Endothelial cell of umbilical vein (primary cell): ENCODE measurements around the gene RDH14. TPM values are rescaled to one million over a fixed set of nuclear protein-coding genes. Genes with fewer than 3 reads are reported as not detected.

Source experiments
- BruUV-seq: library from RNA; stranded (reverse); fragments of 400-500 nt; replicated peaks from 2 replicates; lab custom pipeline; 2021; lab: Mats Ljungman, UMichigan
- CTCF ChIA-PET: fragments of 300-600, 350-600 bp; sonication (Branson Sonifier 250); formaldehyde crosslinking; loops from one replicate; lab custom pipeline; 2021; ENCODE audit warnings: antibody characterized with exemption, inconsistent platforms; lab: Charles Lee
- POLR2A ChIA-PET: fragments of 300-600, 350-600 bp; sonication (Branson Sonifier 250); formaldehyde crosslinking; loops from one replicate; lab custom pipeline; 2021; ENCODE audit warnings: antibody characterized with exemption, inconsistent platforms; lab: Charles Lee
- DNase-seq: peaks from one replicate; pipeline ENCODE4 v3.0.0-alpha.2; 2011; ENCODE audit warnings: low read depth, low spot score
- FAIRE-seq: peaks from 2 replicates; lab custom pipeline; 2011; peaks lifted over from hg19 to GRCh38; lab: Jason Lieb, UNC
- H2AFZ ChIP-seq: 2 replicates; pipeline ENCODE4 v1.6.0; 2012; ENCODE audit warnings: low read depth, low read length, control low read depth, inconsistent platforms
- H3K27ac ChIP-seq: 2 replicates; pipeline ENCODE4 v1.5.1; 2011; ENCODE audit warnings: low read depth, mild to moderate bottlenecking, control low read depth, low read length, moderate library complexity; ENCODE audit not compliant: insufficient read depth
- H3K27me3 ChIP-seq, 2 experiments: 2 replicates each; pipeline versions ENCODE4 v1.6.0 to v1.6.1; 2011; ENCODE audit warnings: low read length in 2 of 2, mixed read lengths in 1 of 2; ENCODE audit not compliant: control insufficient read depth in 2 of 2, insufficient read depth in 2 of 2
- H3K36me3 ChIP-seq, 2 experiments: 2 replicates in 1 of 2; 3 replicates in 1 of 2; pipeline ENCODE4 v1.5.1; 2011; ENCODE audit warnings: low read length in 2 of 2, mild to moderate bottlenecking in 1 of 2, moderate library complexity in 1 of 2; ENCODE audit not compliant: control insufficient read depth in 2 of 2, insufficient read depth in 2 of 2; ENCODE audit errors: extremely low read depth in 1 of 2
- H3K4me1 ChIP-seq: 3 replicates; pipeline ENCODE4 v1.5.1; 2011; ENCODE audit warnings: mild to moderate bottlenecking, low read length; ENCODE audit not compliant: control insufficient read depth, insufficient read depth; ENCODE audit errors: extremely low read depth
- H3K4me2 ChIP-seq: 2 replicates; pipeline ENCODE4 v1.6.1; 2011; ENCODE audit warnings: low read length, control low read depth, mixed read lengths; ENCODE audit not compliant: insufficient read depth
- H3K4me3 ChIP-seq, 3 experiments: fragments of 200-600 bp in 1 of 3; sonication (generic), shearing (Covaris generic) in 1 of 3; replicated peaks in 1 of 3; 2 replicates each; pipeline ENCODE4 v1.5.1; 2011 to 2016; ENCODE audit warnings: control low read depth in 3 of 3, low read length in 3 of 3, mild to moderate bottlenecking in 2 of 3, inconsistent platforms in 1 of 3, low read depth in 1 of 3, moderate library complexity in 1 of 3; ENCODE audit not compliant: insufficient read depth in 1 of 3
- H3K79me2 ChIP-seq: 2 replicates; pipeline ENCODE4 v1.6.0; 2012; ENCODE audit warnings: low read length, inconsistent platforms; ENCODE audit not compliant: control insufficient read depth, insufficient read depth
- H3K9ac ChIP-seq: replicated peaks from 2 replicates; pipeline ENCODE3; 2011; ENCODE audit warnings: low read length, control low read depth; ENCODE audit not compliant: insufficient read depth; ENCODE audit errors: extremely low read depth
- H3K9me1 ChIP-seq: replicated peaks from 3 replicates; pipeline ENCODE4 v1.6.0; 2011; ENCODE audit warnings: mild to moderate bottlenecking, low read length; ENCODE audit not compliant: control insufficient read depth, insufficient read depth; ENCODE audit errors: extremely low read depth
- H3K9me3 ChIP-seq: replicated peaks from 2 replicates; pipeline ENCODE4 v1.5.1; 2012; ENCODE audit warnings: low read length, inconsistent platforms; ENCODE audit not compliant: control insufficient read depth, insufficient read depth
- H4K20me1 ChIP-seq: replicated peaks from 2 replicates; pipeline ENCODE3; 2011; ENCODE audit warnings: mild to moderate bottlenecking, low read length; ENCODE audit not compliant: control insufficient read depth, insufficient read depth; ENCODE audit errors: extremely low read depth
- CTCF ChIP-seq, 2 donors: IDR thresholded peaks; 1 replicate in 1 of 2; 2 replicates in 1 of 2; pipeline ENCODE4 v1.5.1; 2011; ENCODE audit warnings: low read length in 2 of 2, mild to moderate bottlenecking in 2 of 2, moderate library complexity in 2 of 2, control low read depth in 1 of 2, inconsistent platforms in 1 of 2, low read depth in 1 of 2; ENCODE audit not compliant: insufficient read depth in 1 of 2; ENCODE audit errors: extremely low read depth in 1 of 2
- EZH2 ChIP-seq: IDR thresholded peaks from 2 replicates; pipeline ENCODE4 v1.6.1; 2012; ENCODE audit warnings: borderline replicate concordance, low read depth, mild to moderate bottlenecking, moderate library complexity, low read length, inconsistent platforms; ENCODE audit not compliant: severe bottlenecking
- FOS ChIP-seq: IDR thresholded peaks from 2 replicates; pipeline ENCODE4 v1.6.1; 2011; ENCODE audit warnings: mild to moderate bottlenecking, low read length, moderate library complexity, borderline replicate concordance; ENCODE audit not compliant: insufficient read depth
- GATA2 ChIP-seq: IDR thresholded peaks from 2 replicates; pipeline ENCODE4 v1.7.0; 2011; ENCODE audit warnings: low read depth, mild to moderate bottlenecking, moderate library complexity, mixed read lengths, low read length; ENCODE audit not compliant: insufficient read length, insufficient read depth
- JUN ChIP-seq: IDR thresholded peaks from 2 replicates; pipeline ENCODE4 v1.6.1; 2011; ENCODE audit warnings: borderline replicate concordance, low read depth; ENCODE audit not compliant: insufficient read length, insufficient read depth
- MAX ChIP-seq: IDR thresholded peaks from 2 replicates; pipeline ENCODE4 v1.6.1; 2011; ENCODE audit not compliant: insufficient read depth, insufficient read length
- MYC ChIP-seq: IDR thresholded peaks from one replicate; pipeline ENCODE4 v1.6.1; 2011; ENCODE audit warnings: mild to moderate bottlenecking, low read depth, low read length
- POLR2A ChIP-seq: IDR thresholded peaks from 2 replicates; pipeline ENCODE4 v1.6.1; 2012; ENCODE audit warnings: low read depth, mild to moderate bottlenecking, control low read depth, low read length
- POLR2AphosphoS5 ChIP-seq: IDR thresholded peaks from 2 replicates; pipeline ENCODE4 v1.6.1; 2012; ENCODE audit warnings: low read depth, mild to moderate bottlenecking, control low read depth, low read length, moderate library complexity; ENCODE audit not compliant: insufficient read depth
- dilution Hi-C: fragments of 300-500 bp; cut with MboI; formaldehyde crosslinking; loops from one replicate; pipeline ENCODE4 v1.15.0; 2019; ENCODE audit warnings: low sequenced_read_pairs; ENCODE audit not compliant: extremely low pct_ligation_motif_present
- intact Hi-C: fragments of 100-400 bp; cut with micrococcal nuclease; formaldehyde crosslinking; loops from one replicate; pipeline ENCODE4 v1.10.0; 2022
- polyA plus RNA-seq, 4 experiments: library from polyadenylated mRNA; depleted of rRNA in 3 of 4; stranded (reverse) in 3 of 4; unstranded in 1 of 4; fragments of >200 nt; gene quantifications; 2 replicates each; pipeline versions ENCODE4 v1.2.1 to v1.2.3, GENCODE V29; 2011 to 2012; ENCODE audit warnings: missing spikeins in 1 of 4
- total RNA-seq: library from RNA; stranded (reverse); gene quantifications from 2 replicates; pipeline ENCODE4 v1.2.3, GENCODE V29; 2021

The RDH14 gene
- total and polyA plus RNA-seq, 2 donors (not counting 3 experiments of a cell fraction or from before 2014, with no cell fraction given): 8.8 to 12.4 TPM

- CTCF ChIA-PET: no interaction called here
- Histone ChIP-seq H3K4me2 (no peak overlapping the region), H4K20me1 (no peaks in the 10 kb centered on the region), H3K36me3 (no peaks in the 10 kb centered on the region), H2AFZ (no peak overlapping the region), H3K9ac (no peak overlapping the region), H3K9me3 (no peaks in the 10 kb centered on the region), H3K27ac (no peak overlapping the region), H3K4me3 (no peak overlapping the region), H3K27me3 (no peaks in the 10 kb centered on the region), H3K79me2 (no peaks in the 10 kb centered on the region), H3K9me1 (no peaks in the 10 kb centered on the region), H3K4me1 (no peaks in the 10 kb centered on the region)
- no TSS peak for BruUV-seq
- intact Hi-C loops (no loop called here), dilution Hi-C loops (no loop called here)
- FAIRE-seq: no peak
- no peak for TF ChIP-seq MYC
- no peak for TF ChIP-seq POLR2A
- no peak for TF ChIP-seq POLR2AphosphoS5
- TF ChIP-seq JUN: no peak
- no peak for TF ChIP-seq EZH2
- TF ChIP-seq CTCF (IDR thresholded peaks at IDR 0.05; ENCODE audit: extremely low read depth in 1 of 2, insufficient read depth in 1 of 2, low read depth in 1 of 2, low read length in 2 of 2): no peak
- TF ChIP-seq MAX: no peak
- TF ChIP-seq FOS: no peak
- TF ChIP-seq GATA2: no peak
- POLR2A ChIA-PET: no interaction called here
- no peak for DNase-seq
Measured at GRCh38 chr2:18566145-18566769, 5.8 kb upstream of the RDH14 start.
